ENCODE data around the gene GALNT11. TPM values are rescaled to one million over a fixed set of nuclear protein-coding genes. Genes with fewer than 3 reads are reported as not detected.

Gene GALNT11
- total RNA-seq, 4 donors from 2014 or later: 46.8 to 60.2 (median 51.8) TPM

- WGBS, 2 donors (ENCODE audit: low coverage in 1 of 2): 88 to 92% methylated on average over 2 to 3 of the region's 3 CpGs
- H3K9me3 ChIP-seq: peaks cover 0 to 10% (median 0%) of the 10 kb centered on the region in 3 donors
- no peak overlapping the region for H3K4me3 ChIP-seq
- no peaks in the 10 kb centered on the region for H3K36me3 ChIP-seq
- no peak for ATAC-seq
- TF ChIP-seq POLR2AphosphoS5 (IDR thresholded peaks at IDR 0.05) (no peak), POLR2A (IDR thresholded peaks at IDR 0.05) (no peak), EP300 (IDR thresholded peaks at IDR 0.05) (no peak)
- H3K27me3 ChIP-seq: no peaks in the 10 kb centered on the region
- H3K4me1 ChIP-seq: no peaks in the 10 kb centered on the region
- H3K27ac ChIP-seq: no peak overlapping the region
Measured at GRCh38 chr7:152085131-152085530, 59.7 kb downstream of the GALNT11 start.

GRCh38 chr7:152086513-152086912 lies 61.0 kb downstream of the GALNT11 start:
- no peak overlapping the region for H3K4me3 ChIP-seq
- no peaks in the 10 kb centered on the region for H3K4me1 ChIP-seq
- no peak overlapping the region for H3K27ac ChIP-seq
- no peak for TF ChIP-seq EP300 (IDR thresholded peaks at IDR 0.05)
- no peak for TF ChIP-seq POLR2AphosphoS5 (IDR thresholded peaks at IDR 0.05)
- no peak for TF ChIP-seq POLR2A (IDR thresholded peaks at IDR 0.05)
- no peak for TF ChIP-seq CTCF (IDR thresholded peaks at IDR 0.05)
- peaks cover 0 to 10% (median 0%) of the 10 kb centered on the region in 3 donors for H3K9me3 ChIP-seq
- 8 to 39% methylated on average over 1 of the region's 1 CpG for WGBS, 2 donors (ENCODE audit: low coverage in 1 of 2)
- ATAC-seq: no peak
- no peaks in the 10 kb centered on the region for H3K27me3 ChIP-seq
- no peaks in the 10 kb centered on the region for H3K36me3 ChIP-seq

- Histone ChIP-seq H3K4me1 (no peaks in the 10 kb centered on the region), H3K27ac (no peak overlapping the region), H3K9me3 (peaks cover 0 to 10% (median 0%) of the 10 kb centered on the region in 3 donors), H3K36me3 (peaks cover 0 to 2% of the 10 kb centered on the region in 2 donors), H3K27me3 (no peaks in the 10 kb centered on the region), H3K4me3 (no peak overlapping the region)
- ATAC-seq: no peak
- TF ChIP-seq CTCF (IDR thresholded peaks at IDR 0.05): no peak
- no peak for TF ChIP-seq POLR2A (IDR thresholded peaks at IDR 0.05)
- no peak for TF ChIP-seq EP300 (IDR thresholded peaks at IDR 0.05)
- no peak for TF ChIP-seq POLR2AphosphoS5 (IDR thresholded peaks at IDR 0.05)
- WGBS, 2 donors (ENCODE audit: low coverage in 1 of 2): 96 to 100% methylated on average over 4 to 7 of the region's 7 CpGs
Measured at GRCh38 chr7:152089183-152089582, 63.7 kb downstream of the GALNT11 start.

- Histone ChIP-seq H3K4me1 (no peaks in the 10 kb centered on the region), H3K27me3 (no peaks in the 10 kb centered on the region), H3K4me3 (no peak overlapping the region), H3K27ac (no peak overlapping the region), H3K9me3 (peaks cover 0 to 10% (median 0%) of the 10 kb centered on the region in 3 donors), H3K36me3 (peaks cover 0 to 7% of the 10 kb centered on the region in 2 donors)
- TF ChIP-seq POLR2A (IDR thresholded peaks at IDR 0.05) (no peak), CTCF (IDR thresholded peaks at IDR 0.05) (no peak), EP300 (IDR thresholded peaks at IDR 0.05) (no peak), POLR2AphosphoS5 (IDR thresholded peaks at IDR 0.05) (no peak)
- WGBS, 2 donors (ENCODE audit: low coverage in 1 of 2): 90% methylated on average over 5 to 6 of the region's 6 CpGs
- ATAC-seq: no peak
Measured at GRCh38 chr7:152090747-152091146, 65.3 kb downstream of the GALNT11 start.

GRCh38 chr7:152093717-152094116 lies 68.2 kb downstream of the GALNT11 start:
- Histone ChIP-seq H3K27me3 (no peaks in the 10 kb centered on the region), H3K4me1 (no peaks in the 10 kb centered on the region), H3K36me3 (peaks cover 0 to 16% of the 10 kb centered on the region in 2 donors), H3K27ac (no peak overlapping the region), H3K4me3 (no peak overlapping the region), H3K9me3 (peaks cover 0 to 9% (median 0%) of the 10 kb centered on the region in 3 donors)
- no peak for TF ChIP-seq POLR2A (IDR thresholded peaks at IDR 0.05)
- no peak for TF ChIP-seq EP300 (IDR thresholded peaks at IDR 0.05)
- TF ChIP-seq POLR2AphosphoS5 (IDR thresholded peaks at IDR 0.05): no peak
- no peak for TF ChIP-seq CTCF (IDR thresholded peaks at IDR 0.05)
- ATAC-seq: no peak
- WGBS, 2 donors (ENCODE audit: low coverage in 1 of 2): 96 to 97% methylated on average over 4 of the region's 4 CpGs

Measured in gastroesophageal sphincter (tissue), 4 donors.